Muscle of leg (tissue), 11 donors: ENCODE data around the gene HPN. TPM values are rescaled to one million over a fixed set of nuclear protein-coding genes. Genes with fewer than 3 reads are reported as not detected.

ENCODE experiments used
- DNase-seq: peaks from one replicate; pipeline ENCODE4 v3.0.0; 2013
- H3K27ac ChIP-seq: one replicate; pipeline ENCODE4 v1.5.1; 2013; ENCODE audit warnings: mild to moderate bottlenecking, low read length, control low read depth
- H3K27me3 ChIP-seq: one replicate; pipeline ENCODE4 v1.6.1; 2013; ENCODE audit warnings: low read length; ENCODE audit not compliant: control insufficient read depth, insufficient read depth
- H3K36me3 ChIP-seq: one replicate; pipeline ENCODE4 v1.6.1; 2013; ENCODE audit warnings: low read length; ENCODE audit not compliant: control insufficient read depth, insufficient read depth
- H3K4me1 ChIP-seq: one replicate; pipeline ENCODE4 v1.6.1; 2013; ENCODE audit warnings: low read length; ENCODE audit not compliant: control insufficient read depth, insufficient read depth
- H3K4me3 ChIP-seq: one replicate; pipeline ENCODE4 v1.5.1; 2013; ENCODE audit warnings: low read length, control low read depth
- H3K9me3 ChIP-seq: replicated peaks from 2 replicates; pipeline ENCODE4 v1.6.1; 2013; ENCODE audit warnings: low read depth, low read length; ENCODE audit not compliant: control insufficient read depth
- WGBS: methylation state at CpG from one replicate; pipeline ENCODE4 v1.1.5; 2013; ENCODE audit warnings: missing lambda C conversion rate; ENCODE audit not compliant: insufficient coverage; 5-methylcytosine and 5-hydroxymethylcytosine counted together
- polyA plus RNA-seq, 8 donors: library from polyadenylated mRNA; unstranded; fragments of 120-200 nt; gene quantifications; one replicate each; pipeline versions ENCODE4 v1.2.1 to v1.2.3, GENCODE V29; 2013; ENCODE audit warnings: inconsistent platforms in 1 of 8, low replicate concordance in 1 of 8; ENCODE audit not compliant: insufficient read length in 8 of 8, insufficient read depth in 1 of 8
- total RNA-seq: library from RNA; stranded (reverse); fragments of 120-200 nt; gene quantifications from one replicate; pipeline ENCODE4 v1.2.4, GENCODE V29; 2013

HPN gene
- total and polyA plus RNA-seq, 9 donors, result 0.13 to 15.6 (median 0.40) TPM; not detected in 1

GRCh38 chr19:35074426-35075201 is 33.1 kb downstream of the HPN start:
- Histone ChIP-seq H3K27me3 (peaks cover 2% of the 10 kb centered on the region), H3K27ac (no peak overlapping the region), H3K4me1 (no peaks in the 10 kb centered on the region), H3K9me3 (peaks cover 5% of the 10 kb centered on the region), H3K36me3 (no peaks in the 10 kb centered on the region), H3K4me3 (no peak overlapping the region)
- WGBS, result 79% methylated on average over 18 of the region's 21 CpGs
- no peak for DNase-seq

GRCh38 chr19:35075202-35076025 is 33.9 kb downstream of the HPN start:
- H3K9me3 ChIP-seq, result peaks cover 3% of the 10 kb centered on the region
- no peaks in the 10 kb centered on the region for H3K4me1 ChIP-seq
- DNase-seq, result no peak
- WGBS, result 81% methylated on average over 20 of the region's 21 CpGs
- no peak overlapping the region for H3K4me3 ChIP-seq
- H3K36me3 ChIP-seq, result no peaks in the 10 kb centered on the region
- H3K27me3 ChIP-seq, result peaks cover 2% of the 10 kb centered on the region
- no peak overlapping the region for H3K27ac ChIP-seq

GRCh38 chr19:35076026-35076370 is 34.5 kb downstream of the HPN start:
- Histone ChIP-seq H3K27ac (no peak overlapping the region), H3K4me3 (no peak overlapping the region), H3K4me1 (no peaks in the 10 kb centered on the region), H3K36me3 (no peaks in the 10 kb centered on the region), H3K9me3 (no peaks in the 10 kb centered on the region), H3K27me3 (peaks cover 2% of the 10 kb centered on the region)
- DNase-seq, result no peak
- WGBS, result 70% methylated on average over 3 of the region's 6 CpGs

DNA sequence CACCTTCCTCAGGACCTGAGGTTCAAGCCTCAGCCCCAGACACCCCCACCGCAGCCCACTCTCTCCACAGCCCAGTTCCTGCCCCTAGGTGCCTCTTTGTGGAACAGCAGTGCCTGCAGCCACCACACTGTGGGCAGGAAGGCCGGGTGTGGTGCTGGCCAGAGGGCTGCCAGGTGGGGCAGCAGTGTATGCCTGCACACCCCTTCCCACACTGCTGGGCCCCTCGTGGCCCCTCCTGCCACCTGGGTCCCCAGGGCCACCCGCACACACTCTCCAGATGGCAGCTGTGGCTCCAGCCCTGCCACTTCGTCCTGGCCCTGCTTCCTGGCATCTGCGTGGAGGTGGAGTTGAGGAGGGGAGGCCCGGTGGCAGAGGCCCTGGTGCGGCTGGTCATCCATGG is 35.1 kb downstream of the HPN start:
- Histone ChIP-seq H3K4me1 (no peaks in the 10 kb centered on the region), H3K9me3 (no peaks in the 10 kb centered on the region), H3K27me3 (peaks cover 2% of the 10 kb centered on the region), H3K36me3 (no peaks in the 10 kb centered on the region), H3K27ac (no peak overlapping the region), H3K4me3 (no peak overlapping the region)
- 74% methylated on average over 5 of the region's 8 CpGs for WGBS
- no peak for DNase-seq

DNA sequence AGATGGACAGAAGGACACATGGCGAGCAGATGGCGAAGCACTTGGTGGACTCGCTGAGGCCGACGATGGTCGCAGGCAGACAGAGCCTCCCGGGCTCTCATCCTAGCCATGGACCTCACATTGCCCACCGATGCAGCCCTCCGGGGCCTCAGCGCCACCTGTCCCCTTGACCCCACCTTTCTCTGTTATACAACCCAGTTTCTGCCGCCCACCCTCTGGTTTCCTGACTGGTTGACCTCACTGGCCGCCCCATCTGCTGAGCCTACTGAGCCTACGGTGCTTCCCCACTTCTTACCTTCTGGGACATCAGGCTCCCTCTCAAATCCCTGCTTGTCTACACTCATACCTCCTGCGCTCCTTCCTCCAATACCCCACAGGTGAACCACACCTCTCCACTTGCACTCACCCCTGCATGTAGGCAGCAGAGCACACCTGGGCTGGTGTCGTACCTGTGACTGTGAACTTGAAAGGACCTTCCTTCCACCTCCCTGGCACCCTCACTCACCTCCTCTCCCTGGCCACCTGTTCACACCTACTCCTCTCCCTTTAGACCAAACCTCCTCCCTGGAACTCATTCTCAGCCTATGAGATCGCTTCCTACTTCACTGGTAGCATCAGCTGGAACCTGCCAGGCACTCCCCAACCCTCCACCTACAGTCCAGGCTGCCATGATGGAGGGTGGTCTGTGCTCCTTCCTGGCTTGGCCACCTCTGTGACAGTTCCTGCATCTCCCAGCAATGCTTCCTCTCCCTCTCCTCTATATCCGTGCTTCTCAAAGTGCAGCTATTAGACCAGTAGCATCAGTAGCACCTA is 36.1 kb downstream of the HPN start:
- Histone ChIP-seq H3K27ac (no peak overlapping the region), H3K4me1 (no peaks in the 10 kb centered on the region), H3K9me3 (peaks cover 2% of the 10 kb centered on the region), H3K36me3 (no peaks in the 10 kb centered on the region), H3K27me3 (peaks cover 2% of the 10 kb centered on the region), H3K4me3 (no peak overlapping the region)
- no peak for DNase-seq
- 86% methylated on average over 16 of the region's 17 CpGs for WGBS

- Histone ChIP-seq H3K4me3 (no peak overlapping the region), H3K27me3 (peaks cover 2% of the 10 kb centered on the region), H3K27ac (no peak overlapping the region), H3K4me1 (no peaks in the 10 kb centered on the region), H3K9me3 (peaks cover 2% of the 10 kb centered on the region), H3K36me3 (no peaks in the 10 kb centered on the region)
- 80% methylated on average over 10 of the region's 14 CpGs for WGBS
- DNase-seq, result no peak
These were observed 38.3 kb downstream of the HPN start for GRCh38 chr19:35079826-35080225.

DNA sequence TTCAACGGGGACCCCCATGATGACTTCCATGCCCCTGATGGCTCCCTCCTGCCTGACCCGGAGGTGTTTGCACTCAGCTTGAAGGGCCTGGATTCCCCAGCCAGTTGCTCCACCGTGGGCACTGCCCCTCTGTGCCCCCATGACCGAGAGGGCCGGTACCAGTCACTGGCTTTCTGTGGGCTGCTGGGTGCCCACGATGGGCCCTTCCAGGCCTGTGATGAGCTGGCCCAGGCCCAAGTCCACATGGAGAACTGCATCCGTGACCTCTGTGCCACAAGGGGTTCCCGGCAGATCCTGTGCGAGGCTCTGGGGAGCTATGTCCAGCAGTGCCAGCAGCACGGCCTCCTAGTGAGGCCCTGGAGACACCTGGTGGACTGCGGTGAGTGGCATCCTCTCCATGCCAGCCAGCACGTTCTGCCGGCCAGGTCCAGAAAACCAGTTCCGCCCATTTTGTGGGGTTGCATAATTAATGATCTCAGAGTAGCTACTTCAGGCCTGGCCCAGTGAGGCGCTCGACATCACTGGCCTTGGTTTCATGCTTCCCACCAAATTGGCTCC is 39.2 kb downstream of the HPN start:
- WGBS, result 79% methylated on average over 16 of the region's 16 CpGs
- DNase-seq, result no peak
- Histone ChIP-seq H3K27ac (no peak overlapping the region), H3K9me3 (peaks cover 2% of the 10 kb centered on the region), H3K36me3 (no peaks in the 10 kb centered on the region), H3K4me3 (no peak overlapping the region), H3K4me1 (peaks cover 5% of the 10 kb centered on the region), H3K27me3 (peaks cover 2% of the 10 kb centered on the region)

- H3K36me3 ChIP-seq, result no peaks in the 10 kb centered on the region
- H3K4me1 ChIP-seq, result peaks cover 9% of the 10 kb centered on the region
- peaks cover 2% of the 10 kb centered on the region for H3K27me3 ChIP-seq
- 82% methylated on average over 4 of the region's 6 CpGs for WGBS
- H3K27ac ChIP-seq, result no peak overlapping the region
- no peak for DNase-seq
- no peak overlapping the region for H3K4me3 ChIP-seq
- peaks cover 2% of the 10 kb centered on the region for H3K9me3 ChIP-seq
These were observed 39.7 kb downstream of the HPN start for GRCh38 chr19:35081201-35081600.

DNA sequence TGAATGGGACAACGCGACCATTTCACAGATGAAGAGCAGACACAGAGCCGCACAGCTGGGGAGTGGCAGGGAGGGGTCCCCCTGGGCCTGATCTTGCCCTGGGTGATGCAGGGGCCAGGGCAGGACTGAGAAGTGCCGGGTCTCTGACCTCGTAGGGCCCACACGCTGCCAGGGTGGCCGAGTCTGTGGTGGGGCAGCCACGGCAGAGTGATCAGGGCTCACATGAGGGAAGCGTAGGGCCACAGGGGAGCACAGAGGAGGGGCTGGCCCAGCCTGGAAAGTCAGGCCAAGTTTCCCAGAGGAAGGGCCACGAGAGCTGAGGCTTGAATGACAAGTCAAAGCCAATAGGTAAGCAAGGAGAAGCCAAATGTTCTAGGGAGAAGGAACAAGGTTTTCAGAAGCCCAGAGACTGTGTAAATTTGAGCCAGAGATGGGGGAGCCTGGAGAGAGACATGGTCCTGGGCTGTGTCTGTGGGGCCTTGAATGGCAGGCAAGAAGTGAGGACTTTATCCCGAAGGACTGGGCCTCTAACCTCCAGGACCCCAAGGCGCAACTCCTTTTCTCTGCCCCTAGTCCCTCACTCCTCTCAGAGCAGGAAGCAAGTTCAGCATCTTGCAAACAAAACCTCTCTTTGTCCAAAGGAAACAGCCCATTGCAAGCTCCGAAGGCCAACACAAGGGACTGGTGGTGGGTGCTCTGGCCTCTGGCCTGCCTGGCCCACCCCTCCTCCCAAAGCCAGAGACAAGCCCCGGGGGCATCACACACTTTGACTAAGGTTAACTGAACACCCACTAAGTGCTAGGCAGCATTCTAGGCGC is 42.4 kb downstream of the HPN start:
- DNase-seq, result no peak
- 73% methylated on average over 12 of the region's 15 CpGs for WGBS
- no peaks in the 10 kb centered on the region for H3K36me3 ChIP-seq
- no peaks in the 10 kb centered on the region for H3K27me3 ChIP-seq
- H3K4me3 ChIP-seq, result no peak overlapping the region
- H3K9me3 ChIP-seq, result peaks cover 2% of the 10 kb centered on the region
- peaks cover 22% of the 10 kb centered on the region for H3K4me1 ChIP-seq
- no peak overlapping the region for H3K27ac ChIP-seq
